Neuronal stem cell (in vitro differentiated cells): ENCODE data around the gene NRN1.

Experiments used
- DNase-seq: peaks from one replicate; pipeline ENCODE4 v3.0.0-alpha.2; 2013; ENCODE audit warnings: low spot score
- H2AFZ ChIP-seq: one replicate; pipeline ENCODE4 v1.6.1; 2013; ENCODE audit warnings: mild to moderate bottlenecking, low read length, inconsistent platforms
- H2AK5ac ChIP-seq: 2 replicates; pipeline ENCODE4 v1.6.1; 2013; ENCODE audit warnings: low read depth, mild to moderate bottlenecking, inconsistent platforms, low read length, moderate library complexity, mixed read lengths
- H2BK120ac ChIP-seq: 2 replicates; pipeline ENCODE4 v1.6.1; 2013; ENCODE audit warnings: low read depth, mild to moderate bottlenecking, inconsistent platforms, low read length, moderate library complexity, mixed read lengths
- H2BK12ac ChIP-seq: one replicate; pipeline ENCODE4 v1.6.1; 2013; ENCODE audit warnings: low read length, inconsistent platforms
- H2BK15ac ChIP-seq: 2 replicates; pipeline ENCODE4 v1.6.1; 2013; ENCODE audit warnings: mild to moderate bottlenecking, low read length, inconsistent platforms, mixed read lengths
- H2BK5ac ChIP-seq: one replicate; pipeline ENCODE4 v1.6.1; 2013; ENCODE audit warnings: inconsistent platforms, mild to moderate bottlenecking, low read length, moderate library complexity
- H3K14ac ChIP-seq: one replicate; pipeline ENCODE4 v1.6.1; 2013; ENCODE audit warnings: low read length, inconsistent platforms
- H3K18ac ChIP-seq: 2 replicates; pipeline ENCODE4 v1.6.1; 2013; ENCODE audit warnings: low read length, inconsistent platforms
- H3K23ac ChIP-seq: 2 replicates; pipeline ENCODE4 v1.6.1; 2013; ENCODE audit warnings: low read depth, mild to moderate bottlenecking, mixed read lengths, low read length, inconsistent platforms; ENCODE audit not compliant: poor library complexity
- H3K27ac ChIP-seq: replicated peaks from 3 replicates; pipeline ENCODE4 v1.5.1; 2013; ENCODE audit warnings: low read length, inconsistent platforms
- H3K27me3 ChIP-seq, 3 experiments: 2 replicates each; pipeline ENCODE4 v1.6.1; 2013; ENCODE audit warnings: low read length in 3 of 3, mild to moderate bottlenecking in 2 of 3, inconsistent platforms in 1 of 3, low read depth in 1 of 3, mixed read lengths in 1 of 3, moderate library complexity in 1 of 3; ENCODE audit not compliant: control insufficient read depth in 3 of 3, insufficient read depth in 3 of 3
- H3K36me3 ChIP-seq, 2 donors: replicated peaks in 1 of 2; 2 replicates each; pipeline ENCODE4 v1.6.1; 2013; ENCODE audit warnings: low read length in 2 of 2; ENCODE audit not compliant: control insufficient read depth in 2 of 2, insufficient read depth in 2 of 2
- H3K4ac ChIP-seq: 2 replicates; pipeline ENCODE4 v1.6.1; 2013; ENCODE audit warnings: inconsistent platforms, mild to moderate bottlenecking, low read length, moderate library complexity
- H3K4me1 ChIP-seq, 2 donors: 1 replicate in 1 of 2; 2 replicates in 1 of 2; pipeline ENCODE4 v1.6.1; 2013; ENCODE audit warnings: low read length in 2 of 2, low read depth in 1 of 2; ENCODE audit not compliant: control insufficient read depth in 2 of 2, insufficient read depth in 1 of 2
- H3K4me2 ChIP-seq: one replicate; pipeline ENCODE4 v1.6.1; 2013; ENCODE audit warnings: mild to moderate bottlenecking, low read length, inconsistent platforms; ENCODE audit not compliant: insufficient read depth, poor library complexity, severe bottlenecking
- H3K4me3 ChIP-seq, 2 donors: 2 replicates each; pipeline ENCODE4 v1.5.1; 2013; ENCODE audit warnings: low read length in 2 of 2, mild to moderate bottlenecking in 2 of 2, inconsistent platforms in 1 of 2, moderate library complexity in 1 of 2
- H3K79me1 ChIP-seq: one replicate; pipeline ENCODE4 v1.6.1; 2013; ENCODE audit warnings: low read depth, mild to moderate bottlenecking, inconsistent platforms, low read length, moderate library complexity
- H3K9ac ChIP-seq: one replicate; pipeline ENCODE4 v1.6.1; 2013; ENCODE audit warnings: mild to moderate bottlenecking, low read depth, low read length, inconsistent platforms; ENCODE audit not compliant: poor library complexity
- H3K9me3 ChIP-seq, 2 donors: replicated peaks in 1 of 2; 2 replicates each; pipeline versions ENCODE3 to v1.6.1; 2013; ENCODE audit warnings: low read length in 2 of 2, mild to moderate bottlenecking in 2 of 2, inconsistent platforms in 1 of 2, low read depth in 1 of 2, mixed read lengths in 1 of 2, moderate library complexity in 1 of 2; ENCODE audit not compliant: control insufficient read depth in 2 of 2, insufficient read depth in 1 of 2
- H4K8ac ChIP-seq: one replicate; pipeline ENCODE4 v1.6.1; 2013; ENCODE audit warnings: low read depth, mild to moderate bottlenecking, inconsistent platforms, low read length, moderate library complexity
- H4K91ac ChIP-seq: one replicate; pipeline ENCODE4 v1.6.1; 2013; ENCODE audit warnings: low read length, low read depth, mild to moderate bottlenecking, inconsistent platforms; ENCODE audit not compliant: poor library complexity
- WGBS, 2 donors: extraction: QIAGEN DNeasy Blood & Tissue Kit; methylation state at CpG; one replicate each; pipeline ENCODE4 v1.1.7; 2013; ENCODE audit warnings: missing lambda C conversion rate in 2 of 2, mixed read lengths in 1 of 2; ENCODE audit not compliant: insufficient read length in 2 of 2, insufficient replicate concordance in 1 of 2; ENCODE audit errors: extremely low coverage in 2 of 2; 5-methylcytosine and 5-hydroxymethylcytosine counted together

The NRN1 gene

DNA sequence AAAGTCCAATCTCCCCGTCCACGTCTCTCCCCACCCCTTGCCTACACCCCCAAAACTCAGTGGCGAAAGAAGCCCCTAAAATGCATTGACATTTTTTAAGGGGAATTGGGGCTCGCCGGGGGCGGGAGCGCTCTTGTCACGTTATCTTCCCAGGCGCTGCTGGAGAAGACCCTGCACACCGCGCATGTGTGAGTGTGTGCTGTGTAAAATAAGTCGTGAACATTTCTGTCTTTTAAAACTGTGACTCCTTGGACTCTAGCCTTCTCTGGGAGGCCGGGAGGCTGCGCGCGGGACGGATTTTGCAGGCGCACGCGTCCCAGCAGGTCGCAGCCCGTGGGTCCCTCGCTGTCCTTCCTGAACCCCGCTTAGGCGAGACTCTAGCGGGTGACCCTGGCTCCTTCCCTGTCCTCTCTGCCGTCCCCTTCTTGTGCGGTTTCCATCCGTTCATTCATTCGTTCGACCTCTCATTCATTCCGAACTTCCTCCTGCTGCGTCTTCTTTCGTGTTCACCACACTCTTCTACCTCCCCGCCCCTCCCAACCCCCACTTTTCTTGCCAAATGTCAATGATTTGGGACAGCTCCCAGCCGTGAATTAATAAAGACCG is 2.2 kb downstream of the NRN1 start:
- no peak overlapping the region for H3K14ac ChIP-seq
- H4K91ac ChIP-seq, result no peak overlapping the region
- no peak overlapping the region for H2BK120ac ChIP-seq
- H3K4ac ChIP-seq, result no peak overlapping the region
- H2AFZ ChIP-seq, result peak overlapping the region; percentile 94
- H3K79me1 ChIP-seq, result no peaks in the 10 kb centered on the region
- no peak overlapping the region for H2BK5ac ChIP-seq
- no peak overlapping the region for H2BK12ac ChIP-seq
- peaks cover 4 to 11% of the 10 kb centered on the region in 2 donors for H3K9me3 ChIP-seq
- no peak overlapping the region for H3K27ac ChIP-seq
- no peak overlapping the region for H4K8ac ChIP-seq
- peaks cover 24 to 96% (median 69%) of the 10 kb centered on the region in 3 experiments for H3K27me3 ChIP-seq
- no peak overlapping the region for H3K23ac ChIP-seq
- no peak overlapping the region for H2BK15ac ChIP-seq
- peak overlapping the region; percentile 85 for H3K4me2 ChIP-seq
- H3K9ac ChIP-seq, result peak overlapping the region; percentile 53
- no peak overlapping the region for H3K18ac ChIP-seq
- DNase-seq, result no peak
- no peak overlapping the region for H2AK5ac ChIP-seq
- no CpG with 5 or more reads among the region's 37 CpGs for WGBS, 2 donors
- no peaks in the 10 kb centered on the region for H3K36me3 ChIP-seq
- H3K4me1 ChIP-seq, result peaks cover 17 to 18% of the 10 kb centered on the region in 2 donors
- H3K4me3 ChIP-seq, result peak overlapping the region in 1 of 2 donors; percentile 73

- Histone ChIP-seq H3K18ac (peak overlapping the region; percentile 94), H3K4me2 (peak overlapping the region; percentile 85), H2BK15ac (no peak overlapping the region), H2BK12ac (no peak overlapping the region), H3K4me3 (peak overlapping the region; percentile 30 to 76), H4K8ac (no peak overlapping the region), H4K91ac (no peak overlapping the region), H2BK5ac (no peak overlapping the region), H2AK5ac (no peak overlapping the region), H3K27ac (no peak overlapping the region), H3K23ac (no peak overlapping the region), H3K4ac (no peak overlapping the region), H3K27me3 (peaks cover 29 to 97% (median 76%) of the 10 kb centered on the region in 3 experiments), H3K4me1 (peaks cover 18 to 19% of the 10 kb centered on the region in 2 donors), H2AFZ (peak overlapping the region; percentile 94), H3K79me1 (no peaks in the 10 kb centered on the region), H3K9me3 (peaks cover 4 to 11% of the 10 kb centered on the region in 2 donors), H3K36me3 (no peaks in the 10 kb centered on the region), H2BK120ac (no peak overlapping the region), H3K9ac (peak overlapping the region; percentile 60), H3K14ac (no peak overlapping the region)
- WGBS, 2 donors, result no CpG with 5 or more reads among the region's 64 CpGs
- no peak for DNase-seq
Observed at GRCh38 chr6:6003621-6004366, 2.9 kb downstream of the NRN1 start.

DNA sequence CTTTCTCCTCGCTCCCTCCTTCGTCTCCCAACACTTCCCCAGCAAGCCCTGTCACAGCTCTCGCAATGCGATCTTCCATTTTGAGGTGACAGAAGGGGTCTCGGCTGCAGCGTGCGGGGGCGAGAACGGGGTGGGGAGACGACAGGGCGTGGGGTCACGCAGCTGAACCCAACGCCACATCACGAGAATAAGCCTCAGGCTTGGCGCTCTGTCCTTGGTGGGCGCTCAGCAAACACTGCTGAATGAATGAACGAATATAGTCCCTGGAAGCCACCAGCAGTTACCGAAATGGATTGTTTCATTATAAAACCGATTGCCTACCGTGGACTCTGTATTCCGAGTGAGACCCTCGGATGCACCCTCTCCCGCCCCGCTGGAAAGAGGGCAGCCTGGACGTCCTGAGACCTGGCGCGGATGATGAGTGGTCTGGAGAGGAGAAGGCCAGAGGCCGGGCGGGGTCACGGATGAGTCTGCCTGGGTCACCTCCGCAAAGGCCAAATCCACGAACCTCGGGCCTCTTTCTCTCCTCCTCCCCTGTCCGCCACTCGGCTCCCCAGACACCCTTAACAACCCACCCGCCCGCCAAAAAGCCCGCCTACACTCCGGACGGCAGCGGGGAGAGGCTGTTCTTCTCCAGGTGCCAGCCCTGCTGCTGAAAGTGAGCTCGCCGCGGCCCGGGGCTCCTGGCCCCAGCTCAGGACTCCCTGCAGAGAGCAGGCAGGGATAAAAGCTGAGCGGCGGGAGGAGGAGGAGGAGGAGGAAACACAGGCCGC is 3.7 kb downstream of the NRN1 start:
- WGBS, 2 donors, result no CpG with 5 or more reads among the region's 48 CpGs
- H4K91ac ChIP-seq, result no peak overlapping the region
- H2BK5ac ChIP-seq, result no peak overlapping the region
- H4K8ac ChIP-seq, result no peak overlapping the region
- peak overlapping the region; percentile 22 for H3K23ac ChIP-seq
- peaks cover 32 to 99% (median 84%) of the 10 kb centered on the region in 3 experiments for H3K27me3 ChIP-seq
- no peak overlapping the region for H2AK5ac ChIP-seq
- peak overlapping the region; percentile 85 for H3K4me2 ChIP-seq
- H2AFZ ChIP-seq, result peak overlapping the region; percentile 94
- H3K9ac ChIP-seq, result peak overlapping the region; percentile 60
- no peaks in the 10 kb centered on the region for H3K36me3 ChIP-seq
- peaks cover 15 to 19% of the 10 kb centered on the region in 2 donors for H3K4me1 ChIP-seq
- H3K79me1 ChIP-seq, result no peaks in the 10 kb centered on the region
- H2BK120ac ChIP-seq, result no peak overlapping the region
- no peak for DNase-seq
- H2BK12ac ChIP-seq, result no peak overlapping the region
- H3K9me3 ChIP-seq, result peaks cover 4 to 11% of the 10 kb centered on the region in 2 donors
- no peak overlapping the region for H3K4ac ChIP-seq
- H3K4me3 ChIP-seq, result peak overlapping the region; percentile 30 to 76
- H2BK15ac ChIP-seq, result no peak overlapping the region
- no peak overlapping the region for H3K27ac ChIP-seq
- H3K18ac ChIP-seq, result peak overlapping the region; percentile 94
- H3K14ac ChIP-seq, result no peak overlapping the region
